Erythroblast (primary cell): Measurements from ENCODE around the gene KRT13.

Experiments used
- GATA1 ChIP-seq: IDR thresholded peaks from 2 replicates; pipeline ENCODE4 v1.6.1; 2011; ENCODE audit warnings: low read depth, mild to moderate bottlenecking, control low read depth, low read length, moderate library complexity
- POLR2A ChIP-seq: IDR thresholded peaks from 2 replicates; pipeline ENCODE4 v1.6.1; 2011; ENCODE audit warnings: mild to moderate bottlenecking, low read length

DNA sequence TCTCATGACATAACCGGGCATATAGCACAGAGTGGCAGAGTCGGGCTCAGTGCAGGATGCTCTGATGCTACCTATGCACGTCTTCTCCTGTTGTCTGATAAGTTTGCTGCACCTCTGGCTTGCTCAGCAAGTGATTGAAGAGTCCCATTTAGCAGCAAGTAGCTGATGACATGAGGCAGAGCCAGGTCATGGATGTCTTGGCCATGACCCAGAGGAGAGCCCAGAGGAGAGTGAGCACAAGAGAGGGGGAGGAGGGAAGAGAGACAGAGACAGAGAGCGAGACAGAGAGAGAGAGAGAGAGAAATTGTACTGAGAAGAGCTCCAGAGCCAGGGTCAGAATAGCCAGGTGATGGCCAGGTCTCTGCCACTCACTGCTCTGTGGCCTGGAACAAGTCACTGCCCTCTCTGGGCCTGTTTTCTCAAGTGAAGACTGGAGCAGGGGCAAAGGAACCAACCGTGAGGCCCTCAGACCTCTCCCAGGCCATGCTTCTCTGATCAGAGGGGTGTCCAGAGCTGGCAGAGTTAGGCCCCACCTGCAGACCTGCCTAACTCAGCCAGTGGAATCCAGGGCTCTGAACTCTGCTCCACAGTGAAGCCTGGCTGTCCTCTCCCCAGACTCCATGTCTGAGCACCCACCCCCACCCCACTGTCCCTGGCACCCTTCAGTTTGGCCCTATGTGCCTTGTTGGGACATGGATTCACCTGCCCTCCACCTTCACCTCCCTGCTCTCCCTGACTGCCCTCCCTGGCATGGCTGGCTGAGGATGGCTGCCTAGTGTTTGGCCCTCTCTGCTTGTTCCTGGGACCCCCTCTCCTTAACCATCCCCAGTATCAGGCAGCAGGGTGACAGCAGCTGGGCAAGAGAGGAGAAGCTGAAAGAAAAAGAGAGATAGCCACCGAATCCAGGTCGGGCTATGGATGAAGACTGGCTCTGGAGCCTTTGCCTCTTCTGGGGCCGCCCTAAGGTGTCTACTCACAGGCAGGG lies 20.2 kb downstream of the KRT13 start:
- TF ChIP-seq POLR2A = no peak
- no peak for TF ChIP-seq GATA1
